ENCODE results near the gene PHIP.

PHIP gene

GRCh38 chr6:79078075-79078969, at the start of gene PHIP:
TSS of gene PHIP (minus strand) at chr6:79078254. CDS start at chr6:79078068, 186 bp downstream.
- peak within 1 kb of the TSS; percentile 82 for H3K4me3 ChIP-seq (ENCODE audit: low read length)
- no peak for TF ChIP-seq CTCF (conservative IDR thresholded peaks at IDR 0.05; ENCODE audit: low read length)
- peak; percentile 99 for DNase-seq (ENCODE audit: low read depth)

- no peak for DNase-seq (ENCODE audit: low read depth)
- no peak for TF ChIP-seq CTCF (conservative IDR thresholded peaks at IDR 0.05; ENCODE audit: low read length)
- no peak overlapping the region for H3K4me3 ChIP-seq (ENCODE audit: low read length)
Measured at GRCh38 chr6:79127660-79128059, 49.6 kb upstream of the PHIP start.

GRCh38 chr6:79119217-79119616, 41.2 kb upstream of the PHIP start:
- TF ChIP-seq CTCF (conservative IDR thresholded peaks at IDR 0.05; ENCODE audit: low read length) = no peak
- no peak for DNase-seq (ENCODE audit: low read depth)
- H3K4me3 ChIP-seq (ENCODE audit: low read length) = no peak overlapping the region

- no peak for DNase-seq (ENCODE audit: low read depth)
- no peak overlapping the region for H3K4me3 ChIP-seq (ENCODE audit: low read length)
- TF ChIP-seq CTCF (conservative IDR thresholded peaks at IDR 0.05; ENCODE audit: low read length) = no peak
Measured at GRCh38 chr6:79117752-79118151, 39.7 kb upstream of the PHIP start.

- no peak for TF ChIP-seq CTCF (conservative IDR thresholded peaks at IDR 0.05; ENCODE audit: low read length)
- DNase-seq (ENCODE audit: low read depth) = no peak
- no peak overlapping the region for H3K4me3 ChIP-seq (ENCODE audit: low read length)
Measured at GRCh38 chr6:79115553-79116182, 37.6 kb upstream of the PHIP start.

- no peak overlapping the region for H3K4me3 ChIP-seq (ENCODE audit: low read length)
- no peak for DNase-seq (ENCODE audit: low read depth)
- TF ChIP-seq CTCF (conservative IDR thresholded peaks at IDR 0.05; ENCODE audit: low read length) = no peak
Measured at GRCh38 chr6:79111549-79111948, 33.5 kb upstream of the PHIP start.

- no peak for DNase-seq (ENCODE audit: low read depth)
- no peak for TF ChIP-seq CTCF (conservative IDR thresholded peaks at IDR 0.05; ENCODE audit: low read length)
Measured at GRCh38 chr6:79101164-79101563, 23.1 kb upstream of the PHIP start.

More at GRCh38 chr6:79101164-79101563, 23.1 kb upstream of the PHIP start:
- no peak overlapping the region for H3K4me3 ChIP-seq (ENCODE audit: low read length)

Data from AG10803 (cell line).